Bone marrow (tissue), 2 donors: ENCODE measurements around the gene SLC29A4.
"Not testable (repeated sequence)": the region's sequence is repeated elsewhere in the genome, so short reads cannot be mapped to it uniquely, and the experiment has no call there.

Source experiments
- DNase-seq, 2 donors: peaks; one replicate each; lab custom pipeline; 2025; lab: John Stamatoyannopoulos, UW

Gene SLC29A4

GRCh38 chr7:5282543-5283316 is at the start of gene SLC29A4:
Gene SLC29A4 (plus strand): TSS chr7:5282943. CDS start chr7:5287817, 4,874 bp downstream.
- DNase-seq: peak in 1 of 2 donors; percentile 10

DNA sequence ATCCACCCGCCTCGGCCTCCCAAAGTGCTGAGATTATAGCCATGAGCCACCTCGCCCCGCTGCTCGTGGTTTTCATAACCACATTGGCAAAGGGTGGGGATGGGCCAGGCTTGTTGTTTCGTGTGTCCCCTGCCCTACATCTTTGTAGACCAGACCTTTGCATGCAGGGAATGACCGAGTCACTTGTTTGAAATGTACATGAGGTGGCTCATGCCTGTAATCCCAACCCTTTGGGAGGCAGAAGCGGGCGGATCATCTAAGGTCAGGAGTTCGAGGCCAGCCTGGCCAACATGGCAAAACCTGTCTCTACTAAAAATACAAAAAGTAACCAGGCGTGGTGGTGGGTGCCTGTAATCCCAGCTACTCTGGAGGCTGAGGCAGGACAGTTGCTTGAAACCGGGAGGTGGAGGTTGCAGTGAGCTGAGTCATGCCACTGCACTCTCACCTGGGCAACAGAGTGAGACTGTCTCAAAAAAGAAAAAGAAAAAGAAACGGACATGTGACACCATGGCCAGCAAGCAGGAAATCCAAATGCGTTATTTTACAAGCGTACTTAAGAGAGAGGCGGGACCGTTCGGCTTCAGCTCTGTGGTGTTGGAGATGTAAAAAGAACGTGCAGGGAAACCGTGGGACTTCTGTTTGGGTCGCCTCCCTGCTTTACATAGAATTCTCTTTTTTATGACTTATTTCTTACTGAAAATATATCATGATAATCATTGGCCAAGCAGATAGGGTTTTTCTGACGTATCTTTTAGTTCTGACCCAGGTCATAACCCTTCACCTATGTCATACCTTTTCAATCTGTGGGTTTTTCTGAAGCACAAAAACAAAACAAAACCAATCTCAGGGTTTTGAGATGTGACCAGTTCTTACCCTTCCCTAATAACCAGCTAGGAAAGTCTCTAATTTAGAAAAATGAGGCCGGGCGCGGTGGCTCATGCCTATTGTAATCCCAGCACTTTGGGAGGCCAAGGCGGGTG is 47.6 kb upstream of the SLC29A4 start:
- DNase-seq: no peak

DNA sequence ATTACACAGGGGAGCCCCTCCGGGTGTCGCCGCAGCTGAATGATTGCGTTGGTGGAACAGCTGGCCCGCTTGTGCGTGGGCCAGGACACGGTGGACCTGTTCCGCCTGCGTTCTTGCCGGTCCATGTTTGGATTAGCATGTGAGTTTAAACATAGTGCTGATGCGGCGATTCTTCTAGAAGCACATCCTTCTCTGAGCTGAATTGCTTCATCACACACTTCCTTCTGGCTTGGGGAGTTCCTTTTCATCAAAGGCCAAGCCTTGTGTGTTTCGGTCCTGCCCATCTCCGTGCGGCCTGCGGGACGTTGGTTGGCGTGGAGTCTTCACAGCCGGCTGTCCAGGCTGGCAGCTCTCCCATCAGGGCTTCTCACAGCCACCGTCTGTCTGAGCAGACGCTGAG is 45.5 kb upstream of the SLC29A4 start:
- DNase-seq: peak in 1 of 2 donors; percentile 14

GRCh38 chr7:5238500-5238899 is 44.2 kb upstream of the SLC29A4 start:
- no peak for DNase-seq

- DNase-seq: no peak
Measured at GRCh38 chr7:5243261-5243660, 39.5 kb upstream of the SLC29A4 start.

DNA sequence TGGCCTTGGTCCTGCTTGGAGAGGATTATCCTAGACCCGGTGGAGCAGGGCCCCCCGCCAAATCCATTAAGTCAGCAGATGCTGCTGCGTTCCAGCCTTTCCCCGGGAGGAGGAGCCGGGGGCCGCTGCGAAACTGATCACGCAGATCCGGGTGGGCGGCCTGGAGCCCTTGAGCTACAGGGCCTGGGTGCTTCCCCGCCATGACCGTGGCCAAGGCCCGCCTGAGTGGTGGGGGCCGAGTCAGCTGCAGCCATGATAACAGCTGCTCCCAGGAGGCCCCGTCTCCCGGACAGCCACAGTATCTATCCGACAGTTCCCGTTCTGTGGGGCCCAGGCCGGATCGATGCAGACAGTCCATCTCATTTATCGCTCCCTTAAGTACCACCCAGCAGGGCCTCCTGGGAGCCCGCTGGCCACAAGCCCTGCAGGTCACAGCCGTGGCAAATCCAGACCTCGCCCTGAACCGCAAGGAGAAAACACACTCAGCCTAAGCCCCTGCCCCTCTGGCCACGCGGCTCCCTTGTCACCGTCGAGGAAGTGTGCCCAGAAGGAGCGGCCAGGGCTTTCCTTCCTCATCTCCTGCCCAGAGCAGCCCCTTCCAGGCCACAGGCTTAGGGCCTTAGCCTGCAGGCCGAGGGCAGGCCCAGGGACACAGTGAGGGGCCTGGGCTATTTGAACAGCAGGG is 34.4 kb upstream of the SLC29A4 start:
- DNase-seq: no peak

GRCh38 chr7:5250787-5251186 is 32.0 kb upstream of the SLC29A4 start:
- DNase-seq: not testable (repeated sequence)

DNA sequence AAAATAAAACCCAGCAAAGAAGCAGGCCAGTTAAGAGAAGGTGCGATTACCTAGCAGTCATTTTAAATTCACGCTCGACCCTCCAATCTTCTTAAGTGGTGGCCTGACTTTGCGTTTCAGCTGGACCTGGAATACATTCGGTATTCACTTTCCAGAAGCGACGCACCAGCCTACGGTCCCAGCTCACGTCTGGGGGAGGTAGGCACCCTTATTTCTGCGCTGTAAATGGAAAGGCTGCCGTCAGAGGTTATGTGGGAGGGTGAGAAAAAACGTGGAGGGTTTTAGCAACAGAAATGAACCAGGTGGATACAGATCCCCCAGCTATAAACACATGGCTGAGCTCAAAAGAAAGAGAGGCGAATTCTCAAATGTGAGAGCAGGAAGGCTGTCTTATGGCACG is 29.2 kb upstream of the SLC29A4 start:
- DNase-seq: not testable (repeated sequence)

GRCh38 chr7:5254371-5254770 is 28.4 kb upstream of the SLC29A4 start:
- not testable (repeated sequence) for DNase-seq

DNA sequence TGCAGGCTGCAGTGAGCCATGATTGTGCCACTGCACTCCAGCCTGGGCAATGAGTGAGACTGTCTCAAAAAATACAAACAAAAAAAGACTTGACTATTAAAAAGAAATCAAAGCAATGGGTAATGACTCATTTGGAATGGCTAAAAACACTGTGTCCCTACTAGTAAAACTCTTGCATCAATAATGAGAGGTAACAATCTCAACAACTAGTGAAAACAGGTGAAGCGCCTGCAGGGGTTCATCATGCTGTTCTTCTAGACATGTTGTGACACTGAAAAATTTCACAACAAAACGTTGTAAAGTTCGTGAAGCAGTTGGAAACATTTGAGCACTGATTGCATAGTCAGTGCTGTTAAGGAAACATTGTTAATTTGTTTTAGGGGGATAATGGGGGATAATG is 26.9 kb upstream of the SLC29A4 start:
- no peak for DNase-seq

DNA sequence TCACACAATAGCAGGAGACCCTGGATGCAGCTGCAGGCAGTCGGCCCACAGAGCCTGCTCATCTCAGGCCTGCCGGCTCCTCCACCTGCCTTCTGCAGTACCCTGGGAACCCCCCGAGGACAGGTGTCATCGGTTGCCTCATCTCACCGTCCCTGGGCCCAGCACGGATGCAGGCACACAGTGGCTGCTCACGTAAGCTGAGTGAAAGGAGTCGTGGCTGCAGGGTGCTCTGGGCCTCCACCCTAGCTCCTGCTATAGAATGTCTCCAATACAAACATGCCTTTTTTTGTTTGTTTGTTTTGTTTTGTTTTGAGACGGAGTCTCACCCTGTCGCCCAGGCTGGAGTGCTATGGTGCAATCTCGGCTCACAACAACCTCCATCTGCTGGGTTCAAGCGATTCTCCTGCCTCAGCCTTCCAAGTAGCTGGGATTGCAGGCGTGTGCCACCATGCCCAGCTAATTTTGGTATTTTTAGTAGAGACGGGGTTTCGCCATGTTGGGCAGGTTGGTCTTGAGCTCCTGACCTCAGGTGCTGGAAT is 22.1 kb upstream of the SLC29A4 start:
- DNase-seq: not testable (repeated sequence)

GRCh38 chr7:5263066-5263465 is 19.7 kb upstream of the SLC29A4 start:
- DNase-seq: not testable (repeated sequence)

DNA sequence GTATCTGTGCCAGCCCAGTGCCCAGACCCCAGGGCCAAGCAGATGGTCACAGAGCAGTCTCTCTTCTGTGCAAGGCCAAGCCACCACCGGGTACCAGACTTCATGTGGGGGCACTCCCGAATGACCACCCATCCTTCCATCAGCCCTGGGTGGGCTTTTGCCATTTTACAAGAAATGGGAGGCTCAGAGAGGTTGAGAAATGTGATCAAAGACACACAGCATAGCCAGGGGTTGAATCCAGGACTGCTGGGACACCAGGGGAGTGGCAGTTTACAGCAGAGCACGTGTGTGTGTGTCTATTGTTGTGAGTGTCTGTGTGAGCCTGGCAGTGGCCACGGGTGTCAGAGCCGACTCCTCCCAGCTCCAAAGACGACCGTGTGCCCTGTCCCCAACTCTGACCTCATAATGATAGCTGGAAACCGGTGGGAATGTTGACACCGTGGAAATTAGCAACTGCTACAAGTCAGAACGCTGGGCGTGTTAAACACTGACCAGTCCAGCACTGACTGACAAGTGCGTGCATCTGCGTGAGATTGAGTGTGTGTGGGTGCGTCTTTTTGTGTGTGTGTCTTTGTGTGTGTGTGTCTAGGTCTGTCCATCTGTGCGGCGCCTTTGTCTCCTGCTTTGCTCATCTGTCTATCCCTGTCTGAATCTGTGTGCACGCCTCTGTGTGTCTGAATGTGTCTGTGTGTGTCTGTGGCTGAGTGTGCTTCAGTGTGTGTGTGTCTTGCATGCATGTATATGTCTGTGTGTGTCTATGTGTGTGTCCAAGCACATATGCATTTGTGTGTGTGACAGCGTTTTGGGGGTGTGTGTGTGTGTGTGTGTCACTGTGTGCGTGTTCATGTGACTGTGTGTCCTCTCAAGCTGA is 17.2 kb upstream of the SLC29A4 start:
- DNase-seq: no peak

GRCh38 chr7:5266191-5267028 is 16.3 kb upstream of the SLC29A4 start:
- no peak for DNase-seq

DNA sequence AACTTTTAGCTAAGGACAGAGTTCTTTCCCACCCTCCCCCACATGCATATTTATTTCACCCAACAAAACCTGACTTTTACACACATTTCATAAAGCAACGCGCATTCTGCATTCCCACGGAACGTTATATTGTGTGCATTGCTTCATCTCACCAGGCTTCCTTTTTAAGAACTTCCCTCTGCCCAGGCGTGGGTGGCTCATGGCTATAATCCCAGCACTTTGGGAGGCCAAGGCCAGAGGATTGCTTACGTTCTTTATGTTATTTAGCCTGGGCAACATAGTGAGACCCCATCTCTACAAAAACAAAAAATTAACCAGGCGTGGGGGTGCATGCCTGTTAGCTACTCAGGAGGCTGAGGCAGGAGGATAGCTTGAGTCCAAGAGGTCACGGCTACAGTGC is 14.9 kb upstream of the SLC29A4 start:
- DNase-seq: not testable (repeated sequence)

DNA sequence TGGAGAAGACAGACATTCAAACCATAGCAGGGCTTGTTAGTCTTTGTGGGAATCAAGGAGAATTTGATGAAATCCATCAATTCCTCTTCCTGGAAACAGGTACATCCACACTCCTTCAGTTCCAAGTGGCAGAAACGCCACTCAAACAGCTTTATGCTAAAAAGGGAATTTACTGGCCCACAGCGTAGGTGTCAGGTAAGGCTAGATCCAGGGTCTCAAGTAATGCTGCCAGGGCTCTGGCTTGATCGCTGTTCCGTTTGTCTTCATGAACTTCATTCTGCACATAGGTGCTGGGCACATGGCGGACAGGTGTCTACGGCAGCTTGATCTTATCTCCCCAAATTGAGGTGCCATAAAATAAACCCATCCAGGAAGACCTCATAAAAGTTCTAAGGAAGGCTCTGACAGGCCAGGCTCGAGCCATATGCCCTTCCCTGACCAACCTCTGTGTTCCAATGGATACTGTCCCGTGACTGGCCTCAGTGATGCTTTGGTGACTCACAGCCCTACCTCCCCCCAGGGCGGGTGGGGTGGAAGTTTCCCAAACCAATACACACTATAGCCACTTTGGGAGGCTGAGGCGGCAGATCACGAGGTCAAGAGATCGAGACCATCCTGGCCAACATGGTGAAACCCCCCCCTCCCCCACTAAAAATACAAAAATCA is 12.6 kb upstream of the SLC29A4 start:
- not testable (repeated sequence) for DNase-seq

DNA sequence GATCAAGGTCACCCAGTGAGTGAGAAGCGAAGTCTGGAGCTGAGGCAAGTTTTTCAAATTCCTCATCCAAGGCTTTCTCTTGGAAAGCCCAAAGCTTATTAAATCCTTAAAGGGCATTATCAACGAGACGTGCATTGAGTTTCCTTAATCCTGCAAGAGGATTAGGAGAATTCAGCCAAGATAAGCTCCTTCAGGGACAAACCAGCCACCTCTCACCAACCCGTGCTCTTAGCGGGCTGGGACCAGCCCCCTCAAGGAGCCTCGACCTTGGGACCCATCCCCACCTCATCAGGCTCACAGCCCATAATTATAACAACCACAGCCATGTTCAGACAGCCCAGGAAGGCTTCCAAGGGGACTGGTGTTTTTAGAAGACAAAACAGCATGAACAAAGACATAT is 12.0 kb upstream of the SLC29A4 start:
- DNase-seq: no peak

GRCh38 chr7:5273831-5274405 is 8.8 kb upstream of the SLC29A4 start:
- not testable (repeated sequence) for DNase-seq

- no peak for DNase-seq
Measured at GRCh38 chr7:5274441-5274840, 8.3 kb upstream of the SLC29A4 start.
